ENCODE results near the gene FANCD2.
A peak's percentile ranks its signal among the peaks of the same experiment; 100 is the strongest.
"Not testable (repeated sequence)": the region's sequence is repeated elsewhere in the genome, so short reads cannot be mapped to it uniquely, and the experiment has no call there.

The FANCD2 gene

GRCh38 chr3:10026084-10026890 lies at the start of gene FANCD2:
Gene FANCD2 (plus strand): TSS chr3:10026437. CDS start chr3:10028658, 2,221 bp downstream.
- peak in 54 of 56 donors; percentile 42 to 93 (median 80) for DNase-seq

- DNase-seq = peak in 25 of 56 donors; percentile 2 to 54 (median 22)
These were observed 49.2 kb upstream of the FANCD2 start for GRCh38 chr3:9976721-9977709.

GRCh38 chr3:9978710-9979305 lies 47.4 kb upstream of the FANCD2 start:
- no peak for DNase-seq

GRCh38 chr3:9980251-9980650 lies 46.0 kb upstream of the FANCD2 start:
- no peak for DNase-seq

GRCh38 chr3:9986230-9986725 lies 40.0 kb upstream of the FANCD2 start:
- no peak for DNase-seq

- DNase-seq = no peak
These were observed 32.0 kb upstream of the FANCD2 start for GRCh38 chr3:9994086-9994844.

GRCh38 chr3:10000686-10001085 lies 25.6 kb upstream of the FANCD2 start:
- DNase-seq = no peak

GRCh38 chr3:10002951-10003350 lies 23.3 kb upstream of the FANCD2 start:
- DNase-seq = no peak

- no peak for DNase-seq
These were observed 21.7 kb upstream of the FANCD2 start for GRCh38 chr3:10004506-10004905.

- DNase-seq = no peak
These were observed 21.2 kb upstream of the FANCD2 start for GRCh38 chr3:10004960-10005564.

- DNase-seq = peak in 1 of 56 donors; percentile 13
These were observed 20.0 kb upstream of the FANCD2 start for GRCh38 chr3:10006048-10006761.

GRCh38 chr3:10006762-10007090 lies 19.5 kb upstream of the FANCD2 start:
- no peak for DNase-seq

- DNase-seq = no peak
These were observed 19.0 kb upstream of the FANCD2 start for GRCh38 chr3:10007126-10007782.

- not testable (repeated sequence) for DNase-seq
These were observed 18.0 kb upstream of the FANCD2 start for GRCh38 chr3:10008216-10008587.

- peak in 50 of 56 donors; percentile 17 to 86 (median 62) for DNase-seq
These were observed 17.5 kb upstream of the FANCD2 start for GRCh38 chr3:10008588-10009344.

GRCh38 chr3:10010421-10010877 lies 15.8 kb upstream of the FANCD2 start:
- DNase-seq = no peak

GRCh38 chr3:10010878-10011465 lies 15.3 kb upstream of the FANCD2 start:
- DNase-seq = peak in 55 of 56 donors; percentile 33 to 94 (median 82)

GRCh38 chr3:10011631-10012030 lies 14.6 kb upstream of the FANCD2 start:
- peak in 2 of 56 donors; percentile 16 to 30 for DNase-seq

Measured in nucleus accumbens (tissue), 56 donors.